Testis (tissue), 2 donors: ENCODE results near the gene PLXND1.

Source experiments
- CTCF ChIP-seq, 3 experiments: fragments of 450-650 bp in 2 of 3; fragments of 200-600 bp in 1 of 3; sonication (generic) in 1 of 3; IDR thresholded peaks; one replicate each; pipeline ENCODE4 v1.5.1; 2016 to 2019; ENCODE audit warnings: antibody characterized with exemption in 3 of 3, mild to moderate bottlenecking in 2 of 3, moderate library complexity in 1 of 3
- POLR2A ChIP-seq: fragments of 450-650 bp; IDR thresholded peaks from one replicate; pipeline ENCODE4 v1.6.1; 2017; ENCODE audit warnings: antibody characterized with exemption, mild to moderate bottlenecking, moderate library complexity

- TF ChIP-seq POLR2A (no peak), CTCF (IDR thresholded peaks at IDR 0.05) (no peak)
Measured at GRCh38 chr3:129620828-129621559, 14.5 kb upstream of the PLXND1 start.
